Measurements from ENCODE around the gene PYY. TPM values are rescaled to one million over a fixed set of nuclear protein-coding genes. Genes with fewer than 3 reads are reported as not detected.

Gene PYY
- polyA plus RNA-seq, 3 donors, result not detected

- no peak for DNase-seq
- no peak for TF ChIP-seq CTCF (IDR thresholded peaks at IDR 0.05)
- no peak overlapping the region for H3K4me3 Mint-ChIP-seq
- peaks cover 9 to 13% of the 10 kb centered on the region in 2 donors for H3K4me1 ChIP-seq (ENCODE audit: control insufficient read depth in 1 of 2, insufficient read depth in 2 of 2, low read length in 2 of 2)
- peaks cover 11 to 41% (median 15%) of the 10 kb centered on the region in 3 donors for H3K27me3 Mint-ChIP-seq (ENCODE audit: low read depth in 3 of 3)
- H3K9me3 Mint-ChIP-seq, result peaks cover 0 to 2% (median 0%) of the 10 kb centered on the region in 7 donors
- no peak overlapping the region for H3K27ac Mint-ChIP-seq
- no peak overlapping the region for H3K4me2 ChIP-seq (replicated peaks; ENCODE audit: extremely low read depth, low read length, poor library complexity, severe bottlenecking)
- H3K36me3 ChIP-seq (replicated peaks in 1 of 2; ENCODE audit: control insufficient read depth in 1 of 2, insufficient read depth in 2 of 2, low read length in 2 of 2), result no peaks in the 10 kb centered on the region
- H3K79me2 ChIP-seq (ENCODE audit: insufficient read depth, low read length), result no peaks in the 10 kb centered on the region
- H3K9ac ChIP-seq (ENCODE audit: insufficient read depth, low read length, poor library complexity, severe bottlenecking), result no peak overlapping the region
- peaks cover 14% of the 10 kb centered on the region for H3K4me1 Mint-ChIP-seq
- H3K4me3 ChIP-seq (replicated peaks in 1 of 3; ENCODE audit: low read depth in 2 of 3, low read length in 3 of 3), result no peak overlapping the region
- intact Hi-C loops (cut with micrococcal nuclease), result no loop called here
- no peaks in the 10 kb centered on the region for H3K36me3 Mint-ChIP-seq
- H4K20me1 ChIP-seq (ENCODE audit: insufficient read depth, low read length), result no peaks in the 10 kb centered on the region
- H3K9me3 ChIP-seq (replicated peaks in 1 of 2; ENCODE audit: control insufficient read depth in 1 of 2, insufficient read depth in 1 of 2, low read length in 2 of 2), result no peaks in the 10 kb centered on the region
- H2AFZ ChIP-seq (ENCODE audit: insufficient read depth, low read depth, low read length, poor library complexity, severe bottlenecking), result no peak overlapping the region
- 95% methylated on average over 7 of the region's 10 CpGs for WGBS (ENCODE audit: insufficient coverage)
- H3K27ac ChIP-seq (ENCODE audit: low read depth in 1 of 2, low read length in 2 of 2), result no peak overlapping the region
- H3K27me3 ChIP-seq (ENCODE audit: control insufficient read depth in 2 of 2, insufficient read depth in 2 of 2, low read length in 2 of 2), result peaks cover 2 to 10% of the 10 kb centered on the region in 2 donors
These were observed 33.1 kb downstream of the PYY start for GRCh38 chr17:43920500-43921095.

GRCh38 chr17:43918026-43918389 lies 35.7 kb downstream of the PYY start:
- peaks cover 5 to 18% (median 7%) of the 10 kb centered on the region in 3 donors for H3K27me3 Mint-ChIP-seq (ENCODE audit: low read depth in 3 of 3)
- no peak overlapping the region for H3K27ac ChIP-seq (ENCODE audit: low read depth in 1 of 2, low read length in 2 of 2)
- H3K4me1 ChIP-seq (ENCODE audit: control insufficient read depth in 1 of 2, insufficient read depth in 2 of 2, low read length in 2 of 2), result peaks cover 9 to 13% of the 10 kb centered on the region in 2 donors
- 42% methylated on average over 11 of the region's 13 CpGs for WGBS (ENCODE audit: insufficient coverage)
- peak overlapping the region; percentile 83 to 91 for H3K4me3 Mint-ChIP-seq
- no peaks in the 10 kb centered on the region for H3K27me3 ChIP-seq (ENCODE audit: control insufficient read depth in 2 of 2, insufficient read depth in 2 of 2, low read length in 2 of 2)
- peaks cover 14% of the 10 kb centered on the region for H3K4me1 Mint-ChIP-seq
- H3K9me3 ChIP-seq (replicated peaks in 1 of 2; ENCODE audit: control insufficient read depth in 1 of 2, insufficient read depth in 1 of 2, low read length in 2 of 2), result no peaks in the 10 kb centered on the region
- H3K4me3 ChIP-seq (replicated peaks in 1 of 3; ENCODE audit: low read depth in 2 of 3, low read length in 3 of 3), result peak overlapping the region in 2 of 3 experiments; percentile 46 to 85
- H3K79me2 ChIP-seq (ENCODE audit: insufficient read depth, low read length), result no peaks in the 10 kb centered on the region
- peaks cover 0 to 2% (median 0%) of the 10 kb centered on the region in 7 donors for H3K9me3 Mint-ChIP-seq
- TF ChIP-seq CTCF (IDR thresholded peaks at IDR 0.05), result peak; percentile 8
- H3K36me3 Mint-ChIP-seq, result no peaks in the 10 kb centered on the region
- H3K9ac ChIP-seq (ENCODE audit: insufficient read depth, low read length, poor library complexity, severe bottlenecking), result peak overlapping the region; percentile 63
- no peak for DNase-seq
- intact Hi-C loops (cut with micrococcal nuclease), result no loop called here
- H4K20me1 ChIP-seq (ENCODE audit: insufficient read depth, low read length), result no peaks in the 10 kb centered on the region
- peak overlapping the region; percentile 92 for H2AFZ ChIP-seq (ENCODE audit: insufficient read depth, low read depth, low read length, poor library complexity, severe bottlenecking)
- H3K4me2 ChIP-seq (replicated peaks; ENCODE audit: extremely low read depth, low read length, poor library complexity, severe bottlenecking), result peak overlapping the region; percentile 85
- no peaks in the 10 kb centered on the region for H3K36me3 ChIP-seq (replicated peaks in 1 of 2; ENCODE audit: control insufficient read depth in 1 of 2, insufficient read depth in 2 of 2, low read length in 2 of 2)
- H3K27ac Mint-ChIP-seq, result peak overlapping the region in 1 of 7 donors; percentile 60
